SHP77 treated with DMSO at 0.1 percent for 48 hours (cell line): Measurements from ENCODE around the gene POLD4.
"Not testable (repeated sequence)": the region's sequence is repeated elsewhere in the genome, so short reads cannot be mapped to it uniquely, and the experiment has no call there.

Source experiments
- DNase-seq: peaks from one replicate; lab custom pipeline; 2025; lab: John Stamatoyannopoulos, UW

Gene POLD4

DNA sequence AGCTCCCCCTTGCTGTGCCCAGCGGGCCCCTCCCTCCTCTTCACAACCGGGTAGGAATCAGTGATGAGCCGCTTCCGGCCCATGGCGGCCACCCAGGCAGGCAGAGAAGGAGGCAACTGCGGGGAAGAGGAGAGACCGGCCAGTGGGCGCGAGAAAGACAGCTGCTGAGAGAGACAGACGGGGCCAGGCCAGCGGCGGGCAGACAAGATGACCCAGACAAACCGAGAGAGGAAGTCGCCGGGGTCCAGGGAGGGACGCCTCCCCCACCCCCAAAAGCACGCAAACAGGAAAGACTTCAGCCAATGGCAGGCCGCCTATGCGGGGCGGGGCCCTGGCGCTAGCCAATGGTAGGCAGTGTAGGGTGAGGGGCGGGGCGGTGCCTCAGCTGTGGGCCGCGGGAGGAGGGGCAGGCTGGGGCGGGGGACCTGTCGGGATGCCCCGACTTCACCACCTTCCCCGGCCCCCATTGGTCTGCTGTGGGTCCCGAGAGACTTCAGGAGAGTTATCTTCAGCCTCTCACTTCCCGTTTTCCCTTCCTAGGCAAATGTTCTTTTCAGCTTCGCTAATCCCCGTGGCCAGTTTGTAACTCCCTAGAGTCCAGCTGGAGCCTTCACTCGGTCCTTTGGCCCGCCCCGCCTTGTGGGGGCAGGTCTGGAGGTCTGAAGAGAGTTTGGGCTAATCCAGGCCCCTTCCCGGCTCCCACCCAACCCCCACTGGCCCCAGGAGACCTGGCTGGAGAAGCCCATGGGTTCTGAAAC, at the start of gene POLD4:
Gene POLD4 (minus strand): TSS at position 230 of the 758 bp plus-strand sequence. CDS start 147 bp downstream, at position 83.
- peak; percentile 96 for DNase-seq

DNA sequence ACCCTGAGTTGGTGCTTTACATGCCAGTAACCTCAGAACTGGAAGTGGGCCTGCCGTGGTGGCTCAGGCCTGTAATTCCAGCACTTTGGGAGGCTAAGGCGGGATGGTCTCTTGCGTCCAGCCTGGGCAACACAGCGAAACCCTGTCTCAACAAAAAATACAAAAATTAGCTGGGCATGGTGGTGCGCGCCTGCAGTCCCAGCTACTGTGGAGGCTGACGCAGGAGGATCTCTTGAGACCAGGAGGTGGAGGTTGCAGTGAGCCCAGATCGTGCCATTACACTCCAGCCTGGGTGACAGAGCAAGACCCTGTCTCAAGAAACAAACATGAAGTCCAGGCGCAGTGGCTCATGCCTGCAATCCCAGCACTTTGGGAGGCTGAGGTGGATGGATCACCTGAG, 49.7 kb upstream of the POLD4 start:
- DNase-seq, result not testable (repeated sequence)

DNA sequence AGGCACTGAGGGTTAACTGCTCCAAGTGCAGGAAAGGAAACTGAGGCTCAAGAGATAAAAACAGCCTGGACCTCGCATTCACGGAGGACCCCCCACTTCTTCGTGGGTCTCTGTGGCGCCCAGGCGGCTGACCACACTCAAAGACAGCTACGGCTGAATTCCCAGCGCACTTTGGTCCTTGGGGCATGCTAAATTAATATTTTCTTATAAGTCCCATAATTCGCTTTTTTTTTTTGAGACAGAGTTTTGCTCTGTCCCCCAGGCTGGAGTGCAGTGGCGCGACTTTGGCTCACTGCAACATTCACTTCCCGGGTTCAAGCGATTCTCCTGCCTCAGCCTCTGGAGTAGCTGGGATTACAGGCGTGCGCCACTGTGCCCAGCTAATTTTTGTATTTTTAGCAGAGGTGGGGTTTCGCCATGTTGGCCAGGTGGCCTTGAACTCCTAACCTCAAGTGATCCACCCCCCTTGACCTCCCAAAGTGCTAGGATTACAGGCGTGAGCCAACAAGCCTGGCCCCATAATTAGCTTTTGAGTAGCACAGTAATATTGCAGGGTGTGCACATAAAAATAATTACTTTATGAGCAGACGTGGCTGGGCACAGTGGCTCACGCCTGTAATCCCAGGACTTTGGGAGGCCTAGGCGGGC, 49.0 kb upstream of the POLD4 start:
- not testable (repeated sequence) for DNase-seq

- DNase-seq, result peak; percentile 86
These were observed 48.3 kb upstream of the POLD4 start, which contains the start of gene PPP1CA for GRCh38 chr11:67401495-67402191. Gene PPP1CA, minus strand, starts transcription at chr11:67401858. Its CDS starts 76 bp downstream, at chr11:67401782.

DNA sequence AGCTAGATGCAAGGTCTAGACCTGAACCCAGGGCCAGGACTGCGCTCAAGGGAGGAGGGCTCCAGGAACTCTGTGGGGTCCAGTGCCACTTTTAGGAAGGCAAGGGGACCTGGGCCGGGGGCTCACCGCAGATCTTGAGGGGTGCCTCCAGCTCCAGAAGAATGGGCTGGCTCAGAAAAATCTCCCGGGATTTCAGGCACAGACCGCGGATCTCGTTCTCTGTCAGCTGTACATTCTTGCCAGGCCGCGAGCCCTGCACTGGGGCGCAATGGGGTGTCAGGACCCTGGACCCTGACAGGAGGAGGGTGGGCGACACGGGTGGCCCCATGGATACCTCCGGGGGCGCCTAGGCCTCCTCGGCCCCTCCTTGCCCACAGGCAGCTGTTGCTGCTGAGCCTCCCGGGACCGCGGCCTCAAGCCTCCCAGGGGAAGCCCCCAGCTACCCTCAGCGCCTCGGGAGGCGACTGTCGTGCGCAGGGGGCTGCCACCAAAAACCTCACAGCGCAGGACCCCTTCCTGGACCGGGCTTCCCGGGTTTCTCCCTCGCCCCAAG, 47.7 kb upstream of the POLD4 start:
- no peak for DNase-seq

GRCh38 chr11:67400251-67400941, 47.0 kb upstream of the POLD4 start:
- no peak for DNase-seq

DNA sequence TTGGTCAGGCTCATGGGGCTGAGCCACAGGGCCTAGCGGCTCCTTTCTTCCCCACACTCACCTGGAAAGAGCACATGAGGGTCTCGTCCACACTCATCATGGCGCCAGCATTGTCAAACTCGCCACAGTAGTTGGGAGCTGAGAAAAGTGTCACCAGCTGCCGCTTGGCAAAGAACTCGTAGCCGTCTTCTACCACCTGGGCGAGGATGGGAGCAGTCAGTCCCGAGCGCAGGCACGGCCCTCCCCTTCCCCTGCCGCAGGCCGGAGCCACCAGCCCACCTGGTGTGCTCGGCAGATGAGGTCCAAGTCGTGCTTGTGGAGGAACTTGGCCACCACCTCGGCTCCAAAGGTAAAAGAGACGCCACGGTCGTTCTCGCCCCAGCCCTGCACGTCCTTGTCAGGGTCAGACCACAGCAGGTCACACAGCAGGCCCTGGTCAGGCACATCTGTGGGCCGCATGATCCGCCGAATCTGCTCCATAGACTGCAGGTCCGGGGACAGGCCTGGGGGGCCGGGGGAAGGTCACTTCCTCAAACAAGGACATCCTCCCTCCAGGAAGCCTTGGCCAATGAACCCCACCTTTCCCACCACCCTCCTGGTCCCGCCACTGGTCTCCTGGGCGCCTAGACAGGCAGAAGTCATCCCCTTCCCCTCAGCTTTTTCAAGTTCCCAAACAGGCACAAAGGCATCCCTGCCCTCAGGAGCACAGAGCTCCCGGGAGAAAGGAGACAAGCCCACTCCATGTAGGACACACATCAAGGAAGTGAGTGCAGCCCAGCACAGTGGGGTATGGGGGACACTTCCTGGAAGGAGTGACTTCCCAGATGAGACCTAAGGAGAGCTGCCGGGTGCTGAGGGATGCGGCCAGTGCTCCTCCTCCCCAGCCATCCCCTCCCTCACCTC, 45.6 kb upstream of the POLD4 start:
- DNase-seq, result no peak

GRCh38 chr11:67397986-67398660, 44.8 kb upstream of the POLD4 start:
- DNase-seq, result no peak

DNA sequence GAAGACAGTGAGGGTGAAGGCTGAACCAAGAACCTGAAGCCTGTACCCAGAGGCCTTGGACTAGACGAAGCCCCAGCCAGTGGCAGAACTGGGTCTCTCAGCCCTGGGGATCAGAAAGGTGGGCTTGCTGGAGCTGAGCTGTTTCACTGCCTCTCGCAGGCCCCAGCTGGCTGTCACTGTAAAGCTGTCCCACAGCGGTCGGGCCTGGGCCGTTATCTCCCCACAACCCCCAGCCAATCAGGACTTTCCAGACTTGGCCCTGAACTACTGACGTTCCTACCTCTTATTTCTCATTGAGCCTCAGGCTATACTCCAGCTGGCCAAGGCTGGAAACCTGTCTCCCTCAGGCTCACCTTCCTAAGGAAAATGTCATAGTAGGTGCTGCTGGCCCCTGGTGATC, 44.2 kb upstream of the POLD4 start:
- no peak for DNase-seq

DNA sequence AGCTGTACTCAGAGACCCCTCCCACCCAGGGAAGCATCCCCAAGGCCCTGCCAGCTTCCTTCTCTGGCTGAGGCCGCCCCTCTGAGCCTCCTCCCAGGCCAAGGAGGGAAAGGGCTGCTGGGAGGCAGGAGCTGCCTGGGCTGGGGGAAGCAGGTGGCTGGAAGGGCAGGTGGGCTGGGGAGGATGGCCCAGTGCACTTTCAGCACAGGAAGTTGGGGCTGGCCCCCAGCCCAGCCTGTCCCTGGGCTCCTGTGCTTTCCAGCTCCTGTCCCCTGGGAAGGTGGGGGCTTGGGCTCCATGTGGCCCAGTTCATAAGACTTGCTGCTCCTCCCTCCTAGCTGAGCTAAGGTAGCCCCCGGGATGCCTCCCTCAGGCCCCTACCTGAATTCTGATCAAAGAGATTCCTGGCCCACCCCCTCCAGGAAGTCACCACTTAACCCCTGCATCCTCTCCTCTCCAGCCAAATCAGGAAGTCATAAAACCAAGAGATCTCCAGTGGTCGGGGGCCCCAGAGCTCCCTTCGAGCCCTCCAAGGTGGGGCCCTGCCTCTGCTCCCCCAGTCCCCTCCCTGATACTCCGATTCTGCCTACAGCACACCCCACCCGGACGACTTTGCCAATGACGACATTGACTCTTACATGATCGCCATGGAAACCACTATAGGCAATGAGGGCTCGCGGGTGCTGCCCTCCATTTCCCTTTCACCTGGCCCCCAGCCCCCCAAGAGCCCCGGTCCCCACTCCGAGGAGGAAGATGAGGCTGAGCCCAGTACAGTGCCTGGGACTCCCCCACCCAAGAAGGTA, 43.4 kb upstream of the POLD4 start:
- DNase-seq, result no peak

DNA sequence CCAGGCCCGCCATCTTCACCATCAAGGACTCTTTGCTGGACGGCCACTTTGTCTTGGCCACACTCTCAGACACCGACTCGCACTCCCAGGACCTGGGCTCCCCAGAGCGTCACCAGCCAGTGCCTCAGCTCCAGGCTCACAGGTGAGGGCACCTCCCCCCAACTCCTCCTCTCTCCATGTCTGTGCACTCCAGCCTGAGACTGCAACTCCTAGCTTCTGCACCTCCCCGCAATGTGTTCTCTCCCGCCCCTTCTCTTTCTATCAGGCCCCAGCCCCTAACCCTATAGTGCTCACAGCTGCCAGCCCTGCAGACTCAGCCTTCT, 42.9 kb upstream of the POLD4 start:
- DNase-seq, result no peak

GRCh38 chr11:67395555-67396258, 42.4 kb upstream of the POLD4 start:
- DNase-seq, result no peak

DNA sequence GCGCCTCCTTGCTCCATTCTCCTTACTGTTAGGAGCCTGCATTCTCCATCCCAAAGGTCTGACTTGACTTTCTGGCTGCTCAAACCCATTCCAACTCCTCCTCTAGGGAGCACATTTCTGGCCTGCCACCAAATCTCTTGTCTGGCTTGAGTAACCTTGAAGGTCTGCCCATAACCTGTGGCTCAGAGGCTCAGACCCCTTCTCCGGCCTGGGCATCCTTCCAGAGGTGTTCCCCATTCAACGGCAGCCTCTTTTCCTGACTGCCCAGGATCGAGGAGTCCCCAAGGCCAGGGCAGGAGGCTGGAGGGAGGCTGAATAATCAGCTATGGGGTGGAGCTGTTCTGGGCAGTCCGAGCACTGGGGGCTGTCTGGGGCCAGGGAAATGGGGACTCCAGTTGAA, 40.6 kb upstream of the POLD4 start:
- no peak for DNase-seq

- no peak for DNase-seq
These were observed 40.1 kb upstream of the POLD4 start for GRCh38 chr11:67393437-67393836.

DNA sequence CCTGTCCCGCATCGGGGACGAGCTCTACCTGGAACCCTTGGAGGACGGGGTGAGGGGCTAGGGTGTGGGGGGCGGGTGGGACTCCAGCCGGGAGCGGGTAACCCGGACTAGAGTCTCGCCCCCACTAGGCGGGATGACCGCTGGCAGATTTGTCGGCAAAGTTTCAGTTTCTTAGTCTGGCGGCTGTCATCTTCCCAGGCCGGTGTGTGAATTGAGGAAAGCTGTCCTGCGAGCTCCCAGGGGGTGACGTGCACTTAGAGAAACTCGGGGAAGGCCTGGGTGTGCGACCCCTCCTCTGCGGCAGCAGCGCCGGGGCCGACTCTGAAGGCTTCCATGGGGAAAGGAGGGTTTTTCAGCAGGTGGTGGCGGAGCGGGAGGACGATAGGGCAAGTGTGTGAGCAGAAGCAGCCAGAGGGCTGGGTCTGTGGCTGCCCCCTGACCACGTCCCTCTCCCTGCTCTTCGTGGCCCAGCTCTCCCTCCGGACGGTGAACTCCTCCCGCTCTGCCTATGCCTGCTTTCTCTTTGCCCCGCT, 38.9 kb upstream of the POLD4 start:
- no peak for DNase-seq

DNA sequence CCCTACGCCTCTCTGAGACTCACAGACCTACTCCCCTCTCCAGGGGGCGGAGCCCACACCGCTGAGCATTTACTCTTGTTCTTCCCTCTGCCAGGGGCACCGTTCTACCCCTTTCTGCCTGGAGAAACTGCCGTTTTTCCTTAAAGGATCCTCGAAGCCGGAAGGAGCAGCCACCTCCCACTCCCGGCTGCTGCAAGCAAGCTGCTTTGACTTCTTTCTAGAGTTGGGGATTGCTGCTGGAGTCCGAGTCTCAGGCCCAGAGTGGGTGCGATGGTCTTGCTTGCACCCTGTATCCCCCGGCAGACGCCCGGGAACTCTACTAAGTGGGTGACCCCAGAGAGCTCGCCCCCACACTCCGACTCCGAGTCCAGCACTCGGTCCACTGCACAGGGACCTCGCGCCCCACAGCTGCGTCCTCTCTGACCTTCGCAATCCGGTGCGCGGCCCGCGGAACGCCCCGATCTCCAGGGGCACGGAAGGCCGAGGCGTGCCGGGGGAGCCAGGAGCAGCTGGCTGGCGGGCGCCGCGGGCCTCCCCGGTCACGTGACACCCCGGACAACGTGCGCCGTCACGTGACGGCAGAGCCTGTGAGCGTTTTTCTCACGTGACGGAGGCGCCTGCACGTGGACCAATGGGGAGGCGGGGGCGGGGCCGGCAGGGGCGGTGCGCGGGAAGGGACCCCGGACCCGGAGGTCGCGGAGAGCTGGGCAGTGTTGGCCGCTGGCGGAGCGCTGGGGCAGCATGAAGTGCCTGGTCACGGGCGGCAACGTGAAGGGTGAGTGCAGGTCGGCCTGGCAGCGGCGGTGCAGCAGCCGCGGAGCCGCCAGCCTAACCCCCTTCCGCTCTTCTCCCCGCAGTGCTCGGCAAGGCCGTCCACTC, 38.2 kb upstream of the POLD4 start, which contains the start of gene RAD9A:
Gene RAD9A (plus strand): TSS at position 683 of the 879 bp plus-strand sequence. CDS start 59 bp downstream, at position 742.
- DNase-seq, result peak; percentile 80

DNA sequence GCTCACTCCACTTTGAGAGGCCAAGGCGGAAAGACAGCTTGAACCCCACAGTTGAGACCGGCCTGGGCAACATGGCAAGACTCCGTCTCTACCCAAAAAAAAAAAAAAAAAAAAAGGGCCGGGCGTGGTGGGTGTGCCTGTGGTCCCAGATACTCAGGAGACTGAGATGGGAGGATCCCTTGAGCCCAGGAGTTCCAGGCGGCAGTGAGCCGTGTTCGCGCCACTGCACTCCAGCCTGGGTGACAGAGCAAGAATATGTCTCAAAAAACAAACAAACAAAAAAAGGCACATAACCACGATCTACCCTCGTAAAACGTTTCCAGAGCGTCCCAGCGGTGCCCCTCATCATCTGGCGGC, 37.6 kb upstream of the POLD4 start:
- DNase-seq, result no peak

GRCh38 chr11:67389477-67389876, 36.1 kb upstream of the POLD4 start:
- peak; percentile 27 for DNase-seq
